RPMI8226 (cell line): ENCODE data around the gene PEX11B.
A peak's percentile ranks its signal among the peaks of the same experiment; 100 is the strongest.

Experiments used
- DNase-seq: peaks from one replicate; pipeline ENCODE4 v3.0.0-alpha.2; 2015

The PEX11B gene, protein sequence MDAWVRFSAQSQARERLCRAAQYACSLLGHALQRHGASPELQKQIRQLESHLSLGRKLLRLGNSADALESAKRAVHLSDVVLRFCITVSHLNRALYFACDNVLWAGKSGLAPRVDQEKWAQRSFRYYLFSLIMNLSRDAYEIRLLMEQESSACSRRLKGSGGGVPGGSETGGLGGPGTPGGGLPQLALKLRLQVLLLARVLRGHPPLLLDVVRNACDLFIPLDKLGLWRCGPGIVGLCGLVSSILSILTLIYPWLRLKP

DNA sequence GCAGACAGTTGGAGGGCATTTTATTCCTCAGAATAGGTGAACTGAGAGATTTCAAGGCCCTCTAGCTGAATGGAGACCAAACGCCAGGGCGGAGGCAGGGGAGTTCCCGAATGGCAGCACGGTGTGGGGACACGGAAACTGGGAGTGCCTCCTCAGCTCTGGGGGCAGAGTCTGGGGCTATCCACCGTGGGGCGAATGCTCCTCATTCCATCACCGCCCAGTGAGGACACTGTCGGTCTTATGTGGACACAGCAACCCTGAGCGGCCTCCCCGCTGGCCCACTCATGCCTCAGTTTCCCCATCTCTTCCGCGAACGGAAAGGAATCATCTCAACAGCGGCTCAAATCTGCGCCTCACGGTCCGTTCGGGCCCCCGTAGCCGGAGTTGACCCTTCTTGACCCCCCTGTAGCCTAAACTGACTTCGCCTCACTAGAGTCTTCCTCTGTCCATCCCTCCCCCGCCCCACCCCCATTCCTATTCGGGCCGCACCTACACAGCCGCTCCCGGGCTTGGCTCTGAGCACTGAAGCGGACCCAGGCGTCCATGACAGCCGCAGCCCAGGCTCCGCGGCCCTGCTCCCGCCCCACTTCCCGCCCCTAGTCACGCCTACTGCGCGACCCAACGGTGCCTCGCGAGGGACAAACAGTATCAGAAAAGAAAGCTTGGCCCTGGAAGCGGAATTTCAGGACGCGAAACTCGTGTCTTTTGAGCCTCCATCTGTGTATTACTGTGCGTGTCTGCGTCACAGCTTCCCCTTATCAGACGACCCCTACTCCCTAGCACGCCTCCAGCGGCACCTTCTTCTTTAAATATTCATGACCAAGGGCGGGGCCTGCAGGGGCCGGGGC is at the start of gene PEX11B:
PEX11B (minus strand) TSS at position 574 of the 848 bp plus-strand sequence; CDS start at position 545, 29 bp downstream.
- DNase-seq: peak; percentile 94

DNA sequence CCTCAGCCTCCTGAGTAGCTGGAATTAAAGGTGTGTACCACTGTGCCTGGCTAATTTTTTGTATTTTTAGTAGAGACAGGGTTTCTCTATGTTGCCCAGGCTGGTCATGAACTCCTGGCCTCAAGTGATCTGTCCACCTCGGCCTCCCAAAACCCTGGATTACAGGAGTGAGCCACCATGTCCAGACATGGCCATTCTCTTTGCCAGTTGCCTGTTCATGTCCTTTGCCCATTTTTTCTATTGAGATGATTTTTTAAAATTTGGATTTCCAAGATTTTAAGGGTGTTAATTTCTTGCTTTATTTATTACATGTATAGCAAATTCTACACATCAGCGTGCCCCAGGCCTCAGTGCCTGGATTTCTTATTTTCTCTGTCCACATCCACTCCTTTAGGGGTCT is 48.8 kb upstream of the PEX11B start:
- no peak for DNase-seq

DNA sequence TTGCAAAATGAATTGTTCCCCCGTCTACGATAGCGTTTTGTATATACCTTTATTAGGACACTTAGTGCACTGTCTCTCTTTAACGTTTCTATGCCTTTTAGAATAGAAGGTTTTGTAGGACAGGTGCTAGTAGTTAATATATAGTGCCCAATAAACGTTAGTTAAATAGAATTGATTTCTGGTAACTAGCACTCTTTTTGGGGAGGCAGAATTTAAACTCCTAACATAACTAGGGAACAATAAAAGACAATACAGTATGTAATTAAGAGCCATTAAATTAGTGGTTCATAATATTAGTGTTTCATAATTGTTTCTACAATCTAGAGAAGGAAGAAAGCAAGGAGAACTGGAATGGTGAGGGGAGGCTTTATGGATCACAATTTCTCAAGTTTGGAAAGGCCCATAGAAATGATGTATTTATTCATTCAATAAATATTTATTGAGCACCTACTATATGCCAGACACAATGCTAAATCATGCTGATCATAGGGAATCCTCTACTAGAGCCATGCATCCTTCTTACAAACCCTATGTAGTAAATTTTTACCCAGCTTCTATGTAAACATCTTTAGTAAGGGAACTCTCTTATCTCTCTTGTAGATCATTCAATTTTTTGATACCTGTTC is 46.7 kb upstream of the PEX11B start:
- DNase-seq: no peak

DNA sequence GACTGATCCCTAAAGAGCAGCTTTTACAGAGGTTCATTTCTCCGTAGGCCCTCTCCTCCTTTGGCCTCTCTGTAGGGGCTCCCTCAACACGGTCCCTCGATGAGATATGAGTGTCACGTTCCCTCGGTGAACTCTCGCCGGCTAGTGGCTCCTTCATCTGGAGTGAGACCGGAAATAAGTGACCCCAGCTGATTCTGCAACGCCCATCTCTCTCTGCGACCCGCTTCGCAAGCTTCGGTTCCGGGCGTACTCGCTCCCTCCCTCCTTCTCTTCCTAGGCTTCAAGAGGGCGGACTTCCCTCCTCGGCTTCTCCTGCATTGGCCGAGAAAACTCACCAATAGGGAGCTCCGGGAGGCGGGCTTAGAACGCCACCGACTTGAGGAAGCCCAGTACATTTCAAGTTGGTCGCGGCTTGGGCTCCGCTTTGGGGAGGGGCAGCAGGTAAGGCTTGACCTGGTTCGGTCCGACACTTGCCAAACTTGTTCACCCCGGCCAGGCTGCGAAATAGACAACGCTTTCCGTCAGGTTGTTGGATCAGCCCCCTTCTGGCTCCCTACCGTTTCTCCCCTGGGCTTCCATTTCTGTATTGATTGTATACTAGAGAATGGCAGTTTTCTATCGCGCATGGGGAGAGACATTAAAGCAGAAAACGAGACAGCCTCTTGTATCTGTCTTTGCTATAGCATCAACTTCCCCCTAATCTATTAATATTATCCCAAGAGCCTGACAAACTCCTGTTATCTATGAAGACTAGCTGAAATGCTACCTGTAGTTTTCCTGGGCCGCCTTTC is 46.0 kb upstream of the PEX11B start, which contains the start of the genes ANKRD34A and POLR3GL:
ANKRD34A (minus strand) TSS at position 248 of the 791 bp plus-strand sequence. CDS start 2,816 bp downstream, outside the sequence.
POLR3GL (plus strand) TSS at position 363 of the 791 bp plus-strand sequence. CDS start 10,176 bp downstream, outside the sequence.
- peak; percentile 98 for DNase-seq

DNA sequence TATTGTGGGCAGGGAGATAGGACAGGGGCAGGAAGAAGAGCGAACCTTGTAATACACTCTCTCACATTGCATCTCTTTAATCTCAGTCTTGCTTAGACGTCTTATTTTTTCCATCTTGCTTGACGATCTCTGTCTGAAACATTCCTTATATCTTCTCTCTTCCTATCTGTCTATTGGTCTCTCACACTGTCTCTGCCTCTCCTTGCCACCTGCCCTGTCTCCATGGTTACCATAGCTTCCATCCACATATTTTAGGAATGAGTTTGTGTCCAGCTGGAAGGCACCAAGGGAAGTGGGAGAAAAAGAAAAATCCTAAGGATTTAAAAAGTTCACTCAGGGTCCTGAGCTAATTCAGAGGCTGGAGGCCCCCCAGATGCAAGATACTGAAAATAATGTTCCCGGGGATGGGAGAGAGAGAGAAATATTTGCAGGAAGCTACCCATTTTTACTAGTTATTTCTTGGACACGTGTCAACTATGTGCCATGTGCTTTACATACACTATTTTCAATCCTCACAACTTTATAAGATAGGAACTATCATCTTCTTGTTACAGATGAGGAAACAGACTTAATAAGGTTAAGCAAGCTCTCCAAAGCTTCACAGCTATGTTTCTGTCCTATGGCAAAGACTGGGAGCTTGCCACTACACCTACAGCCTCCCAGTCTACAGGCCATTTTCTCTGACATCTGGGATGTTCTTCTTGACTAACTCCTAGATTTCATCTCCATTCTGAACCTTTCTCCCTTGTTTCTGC is 44.9 kb upstream of the PEX11B start:
- peak; percentile 42 for DNase-seq

DNA sequence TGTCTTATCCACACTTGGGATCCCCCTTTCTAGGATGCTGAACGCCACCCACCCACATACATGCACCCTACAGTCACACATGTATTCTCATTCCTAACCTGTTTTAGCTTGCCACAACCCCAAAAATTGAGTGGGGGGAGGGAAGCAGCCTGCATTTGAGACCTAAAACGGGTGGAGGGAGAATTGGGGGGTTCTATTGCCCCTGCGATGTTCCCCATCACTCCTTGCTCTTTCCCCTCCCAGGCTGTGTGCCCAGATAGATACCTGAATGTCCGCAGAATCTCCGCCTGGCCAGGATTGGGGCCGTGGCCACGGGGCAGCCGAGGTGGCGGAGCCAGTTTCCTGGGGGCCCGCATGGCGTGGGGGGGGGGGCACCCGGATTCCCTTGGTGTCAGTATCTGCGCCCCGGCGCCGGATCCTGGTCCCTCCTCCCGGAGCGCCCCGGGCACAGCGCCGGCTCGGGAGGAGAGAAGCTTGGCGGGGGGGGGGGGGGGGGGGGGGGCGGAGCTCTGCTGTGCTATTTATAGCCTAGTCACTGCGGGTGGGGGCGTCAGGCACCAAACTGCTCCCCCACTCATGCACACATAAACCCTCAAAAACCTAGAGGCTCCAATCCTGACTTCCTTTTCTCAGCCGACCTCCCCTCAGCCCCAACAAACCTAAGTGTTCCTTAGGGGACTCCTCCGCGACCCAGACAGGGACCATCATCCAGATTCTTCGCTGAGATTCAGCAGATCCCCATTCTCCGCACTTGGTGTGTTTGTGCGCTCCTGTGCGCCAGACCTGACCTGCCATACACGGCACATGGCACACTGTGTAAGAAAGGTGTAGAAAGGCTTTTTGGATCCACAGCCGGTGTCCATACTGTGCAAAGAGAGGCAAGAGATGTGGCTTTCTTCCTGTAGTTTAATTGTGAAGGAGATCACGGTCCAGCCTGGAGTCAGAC is 43.9 kb upstream of the PEX11B start:
- peak; percentile 69 for DNase-seq

DNA sequence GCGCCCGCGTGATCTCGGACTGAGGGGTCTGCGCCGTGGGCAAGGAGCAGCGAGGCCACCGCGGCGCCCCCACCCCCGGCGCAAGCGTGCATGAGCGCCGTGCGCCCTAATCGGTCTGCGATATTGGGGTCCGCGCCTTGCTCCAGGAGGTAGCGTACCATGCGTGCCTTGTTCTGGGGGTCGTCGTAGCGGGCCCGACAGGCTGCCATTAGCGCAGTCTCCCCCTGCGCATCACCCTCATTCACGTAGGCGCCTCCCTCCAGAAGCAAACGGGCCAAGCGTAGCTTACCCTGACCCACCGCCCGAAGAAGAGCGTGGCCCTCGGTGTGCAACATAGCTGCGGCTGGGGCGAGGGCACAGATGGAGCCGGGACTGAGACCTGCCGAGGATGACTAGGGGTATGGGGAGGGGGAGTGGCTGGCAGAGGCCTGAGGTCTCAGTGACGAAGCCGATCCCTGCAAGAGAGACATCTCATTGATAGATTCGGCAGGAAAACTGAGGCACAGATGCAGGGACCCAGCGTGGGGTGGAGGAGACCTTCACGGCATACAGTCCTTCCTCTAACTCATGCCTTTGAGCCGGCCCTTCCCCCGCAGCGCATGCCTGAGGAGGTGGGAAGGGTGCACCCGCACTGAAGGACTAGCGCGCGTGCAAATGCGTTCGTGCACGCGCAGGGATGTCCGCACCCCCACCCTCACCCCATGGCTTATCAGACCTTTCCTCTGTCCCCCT is 43.1 kb upstream of the PEX11B start:
- DNase-seq: peak; percentile 75

DNA sequence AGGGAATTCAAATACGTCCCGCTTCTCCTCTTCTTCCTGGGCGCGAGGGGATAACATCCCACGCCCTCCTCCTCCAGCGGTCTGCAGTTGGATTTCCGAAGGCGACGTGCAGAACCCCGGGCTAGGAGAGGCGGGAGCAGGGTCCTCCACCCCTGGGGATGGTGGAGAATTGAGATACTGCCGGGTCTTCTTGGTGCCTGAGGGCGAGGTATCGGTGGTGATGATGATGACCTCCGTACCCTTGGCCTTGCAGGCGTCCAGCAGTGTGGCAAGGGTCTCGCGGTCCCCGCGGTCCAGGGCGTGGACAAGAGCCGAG is 42.5 kb upstream of the PEX11B start:
- DNase-seq: no peak

DNA sequence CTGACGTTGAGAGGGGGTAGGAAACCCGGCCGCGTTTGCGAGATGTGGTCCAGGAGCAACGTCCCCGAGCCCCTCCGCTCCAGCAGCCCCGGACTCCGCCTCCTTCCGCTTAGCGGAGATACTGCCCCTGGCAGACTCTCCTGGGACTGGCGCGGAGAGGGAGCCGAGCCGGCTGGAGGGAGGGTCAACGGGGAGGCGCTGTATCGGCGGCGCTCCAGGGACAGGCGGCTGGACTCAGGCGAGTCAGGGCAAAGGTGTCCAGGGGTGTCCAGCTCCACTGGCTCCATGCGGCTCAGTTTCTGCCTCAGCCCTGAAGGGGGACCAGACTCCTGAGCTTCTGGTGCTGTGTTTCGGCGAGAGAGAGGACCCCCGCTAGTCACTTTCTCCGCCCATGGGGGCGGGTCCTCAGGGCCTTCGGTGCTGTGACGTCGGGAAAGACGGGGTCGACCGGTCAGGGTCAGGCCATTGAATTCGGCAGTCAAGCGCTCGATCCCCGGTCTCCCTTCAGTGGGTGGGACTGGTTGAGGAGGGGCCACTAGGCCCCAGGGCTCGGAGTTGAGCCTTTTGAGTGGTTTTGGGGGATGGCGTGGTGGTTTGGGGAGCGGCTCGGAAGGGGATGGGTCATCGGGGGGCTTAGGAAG is 42.1 kb upstream of the PEX11B start:
- no peak for DNase-seq

DNA sequence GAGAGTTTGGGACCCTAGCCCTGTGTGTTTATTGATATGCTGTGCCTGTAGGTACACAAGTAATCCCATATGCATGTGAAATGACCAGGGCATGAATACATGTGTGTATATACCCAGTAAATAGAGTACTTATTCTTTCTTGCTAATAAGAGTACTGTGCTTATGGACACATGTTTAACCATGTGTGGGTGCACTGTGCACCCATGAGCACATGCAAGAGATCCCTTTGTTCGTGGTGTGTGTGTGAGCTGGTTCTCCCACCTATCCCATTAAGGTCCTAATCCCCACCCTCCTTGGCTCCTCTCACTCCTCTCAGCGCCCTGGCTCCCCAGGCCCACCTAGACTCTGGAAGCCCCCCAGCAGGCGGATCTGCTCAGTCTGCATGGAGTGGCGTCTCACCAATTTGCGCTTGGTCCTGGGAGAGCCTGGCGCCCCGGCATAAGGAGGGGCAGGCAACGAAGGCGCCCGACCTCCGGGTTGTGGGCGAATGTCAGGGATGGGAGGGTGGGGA is 41.5 kb upstream of the PEX11B start:
- DNase-seq: no peak

DNA sequence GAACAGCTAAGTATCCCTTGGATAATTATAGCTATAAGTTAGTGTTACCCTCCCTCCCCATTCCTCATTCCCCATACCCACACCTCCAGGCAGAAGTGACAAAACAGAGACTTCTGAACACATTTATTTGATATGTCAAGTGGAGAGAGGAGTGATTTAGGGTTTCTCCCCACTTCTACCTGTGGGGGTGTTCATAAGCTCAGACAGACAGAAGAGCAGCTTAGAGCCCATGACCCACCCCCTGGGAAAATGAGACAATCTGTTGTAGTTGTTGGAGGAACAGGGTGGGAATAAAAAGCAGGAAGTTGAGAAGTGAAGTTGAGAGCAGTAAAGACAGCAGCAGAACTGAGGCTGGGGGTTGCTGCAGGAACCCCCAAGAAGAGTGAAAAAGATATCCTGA is 40.8 kb upstream of the PEX11B start:
- no peak for DNase-seq

DNA sequence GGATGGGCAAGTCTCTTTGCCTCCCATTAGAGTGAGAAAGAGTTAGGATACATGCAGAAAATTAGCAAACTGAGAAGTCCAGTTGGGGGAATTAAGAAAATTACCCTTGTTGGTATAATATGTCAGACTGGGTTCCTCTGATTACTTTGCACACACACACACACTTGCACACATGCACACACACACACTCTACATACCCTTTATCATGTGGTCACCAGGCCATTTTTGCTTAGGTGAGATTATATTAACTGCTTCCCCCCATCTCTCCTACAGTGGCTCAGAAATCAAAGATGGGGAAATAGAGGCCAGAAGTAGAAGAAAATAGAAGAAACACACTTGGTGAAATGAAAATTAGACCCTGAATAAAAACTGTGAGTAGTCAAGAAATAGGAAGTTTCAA is 40.2 kb upstream of the PEX11B start:
- DNase-seq: no peak

DNA sequence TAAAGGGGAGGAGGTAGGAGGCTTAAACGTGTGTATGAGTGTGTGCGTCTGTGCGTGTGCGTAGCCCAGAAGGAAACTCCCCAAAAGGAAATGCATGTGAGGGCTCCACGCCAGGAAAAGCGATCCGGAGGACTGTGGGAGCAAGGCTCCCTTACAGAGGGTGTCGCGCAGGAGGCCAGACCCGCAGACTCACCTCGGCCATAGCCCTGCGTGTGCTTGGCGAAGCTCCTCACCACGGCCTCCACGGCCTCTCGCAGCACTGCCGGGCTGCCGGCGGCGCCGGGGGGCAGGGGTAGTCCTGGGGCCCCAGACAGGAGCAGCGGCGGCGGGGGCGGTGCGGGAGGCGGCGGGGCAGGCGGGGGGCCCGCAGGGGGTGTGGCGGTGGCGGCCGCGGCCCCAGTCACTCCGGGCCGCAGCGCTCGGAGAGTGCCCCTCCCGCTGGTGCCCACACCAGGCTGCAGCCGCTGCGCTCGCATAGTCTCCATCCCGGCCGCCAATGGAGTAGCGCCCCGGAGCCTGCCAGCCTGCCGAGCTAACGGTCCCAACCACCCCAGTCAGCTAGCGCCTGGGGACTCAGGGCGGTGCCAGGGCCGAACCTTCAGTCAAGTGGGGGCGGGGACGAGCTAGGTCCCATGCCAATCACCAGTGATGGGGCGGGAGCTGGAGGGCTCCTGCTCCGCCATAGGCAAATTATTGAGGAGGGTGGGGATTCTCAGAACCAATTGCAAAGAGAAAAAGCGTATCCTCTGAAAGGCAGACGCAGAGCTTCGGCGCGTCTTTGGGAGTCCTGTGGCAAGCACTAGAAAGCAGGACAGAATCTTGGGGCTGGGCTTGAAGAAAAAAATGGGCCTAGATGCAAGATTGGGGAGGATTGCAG is 39.2 kb upstream of the PEX11B start, which contains the start of gene LIX1L:
LIX1L (minus strand) TSS at position 575 of the 877 bp plus-strand sequence; CDS start at position 485, 90 bp downstream.
- DNase-seq: peak; percentile 99

DNA sequence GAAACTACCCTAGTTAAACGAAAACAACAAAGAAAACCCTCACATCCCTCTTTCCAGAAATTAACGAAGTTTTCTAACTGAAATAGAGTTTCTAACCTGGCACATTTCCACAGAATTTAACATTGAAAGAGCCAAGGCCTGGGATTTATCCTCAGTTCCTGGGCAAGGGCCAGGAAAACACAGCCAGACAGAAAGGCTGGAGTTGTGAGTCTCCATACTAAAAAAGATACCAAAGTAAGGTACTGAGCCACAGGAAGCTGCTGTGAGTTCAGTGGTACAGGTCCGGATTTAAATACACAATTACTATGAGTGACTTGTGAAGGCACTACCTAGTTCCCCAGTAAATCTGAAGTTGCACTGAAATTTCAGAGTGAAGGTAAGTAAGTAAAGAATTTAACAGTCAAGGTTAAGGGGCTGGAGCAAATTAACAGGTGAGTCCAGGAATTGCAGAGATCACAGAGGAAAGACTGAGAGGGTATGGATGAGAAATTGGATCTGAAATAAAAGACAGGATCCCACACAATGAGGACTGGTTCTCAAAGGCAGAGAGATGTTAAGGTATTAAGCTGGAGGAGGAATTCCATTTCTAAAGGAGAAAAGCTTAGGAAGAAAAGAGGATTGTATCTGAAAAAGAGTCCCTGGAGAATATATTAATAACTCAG is 38.4 kb upstream of the PEX11B start:
- peak; percentile 14 for DNase-seq

DNA sequence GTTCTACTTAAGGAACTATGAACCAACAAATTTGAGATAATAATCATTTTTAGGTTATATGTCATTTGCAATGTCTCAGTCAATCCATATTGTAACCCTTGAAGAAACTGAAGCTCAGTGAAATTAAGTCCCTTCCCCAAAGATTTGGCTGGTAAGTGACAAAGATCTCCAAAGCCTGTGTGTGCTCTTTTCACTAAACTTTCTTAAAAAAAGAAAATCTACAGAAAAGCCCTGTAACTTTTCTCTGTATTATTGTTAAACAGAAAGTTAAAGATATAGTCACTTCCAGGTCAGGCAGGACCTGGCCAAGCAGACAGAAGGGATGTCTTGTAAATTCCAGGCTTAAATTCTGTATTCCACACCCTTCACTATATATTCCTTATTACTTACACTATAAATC is 37.8 kb upstream of the PEX11B start:
- no peak for DNase-seq

DNA sequence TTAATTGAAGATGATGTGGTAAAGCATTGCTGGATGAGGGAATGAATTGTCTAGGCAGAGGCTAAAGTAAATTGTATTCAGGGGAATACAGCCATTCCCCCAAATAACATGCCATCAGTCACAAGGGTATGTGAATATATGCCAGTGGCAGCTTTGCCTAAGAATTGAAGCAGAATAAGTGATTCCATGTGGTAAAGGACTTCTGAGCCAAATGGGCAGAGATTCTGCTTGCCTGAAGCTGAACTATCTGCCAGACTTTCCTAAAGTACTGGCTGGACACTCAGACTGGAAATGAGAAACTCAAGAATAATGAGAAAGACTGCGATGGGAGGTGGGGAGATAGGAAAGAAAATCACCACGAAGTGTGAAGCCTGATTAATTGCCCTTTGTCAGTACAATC is 36.9 kb upstream of the PEX11B start:
- no peak for DNase-seq

DNA sequence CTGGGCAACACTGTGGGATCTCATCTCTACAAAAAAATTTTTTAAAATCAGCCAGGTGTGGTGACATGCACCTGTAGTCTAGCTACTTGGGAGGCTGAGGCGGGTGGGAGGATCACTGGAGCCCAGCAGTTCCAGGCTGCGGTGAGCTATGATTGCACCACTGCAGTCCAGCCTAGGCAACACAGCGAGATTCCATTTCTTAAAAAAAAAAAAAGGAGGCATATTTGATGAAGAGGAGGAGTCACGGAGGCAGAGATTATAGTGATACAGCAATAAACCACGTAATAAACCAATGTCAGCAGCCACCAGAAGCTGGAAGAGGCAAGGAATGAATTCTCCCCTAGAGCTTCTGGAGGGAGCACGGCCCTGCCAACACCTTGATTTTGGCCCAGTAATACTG is 35.3 kb upstream of the PEX11B start:
- no peak for DNase-seq

DNA sequence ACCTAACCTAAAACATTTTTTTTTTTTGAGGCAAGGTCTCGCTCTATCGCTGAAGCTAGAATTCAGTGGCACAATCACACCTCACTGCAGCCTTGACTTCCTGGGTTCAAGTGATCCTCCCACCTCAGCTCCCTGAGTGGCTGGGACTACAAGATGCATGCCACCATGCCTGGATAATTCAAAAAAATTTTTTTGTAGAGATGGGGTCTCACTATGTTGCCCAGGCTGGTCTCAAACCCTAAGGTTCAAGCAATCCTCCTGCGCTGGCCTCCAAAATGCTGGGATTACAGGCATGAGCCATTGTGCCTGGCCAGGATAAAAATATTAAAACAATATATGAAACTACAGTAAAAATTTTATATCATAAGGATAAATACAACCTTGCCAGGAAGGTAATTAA is 34.4 kb upstream of the PEX11B start:
- DNase-seq: no peak
